Measurements from ENCODE around the gene RAPGEF5. TPM values are rescaled to one million over a fixed set of nuclear protein-coding genes. Genes with fewer than 3 reads are reported as not detected.

The RAPGEF5 gene
- total and polyA plus RNA-seq, 10 of the 15 experiments (the other 5 are each of a cell fraction or from before 2014, with no cell fraction given), result 0.38 to 4.0 (median 1.6) TPM; not detected in 1

DNA sequence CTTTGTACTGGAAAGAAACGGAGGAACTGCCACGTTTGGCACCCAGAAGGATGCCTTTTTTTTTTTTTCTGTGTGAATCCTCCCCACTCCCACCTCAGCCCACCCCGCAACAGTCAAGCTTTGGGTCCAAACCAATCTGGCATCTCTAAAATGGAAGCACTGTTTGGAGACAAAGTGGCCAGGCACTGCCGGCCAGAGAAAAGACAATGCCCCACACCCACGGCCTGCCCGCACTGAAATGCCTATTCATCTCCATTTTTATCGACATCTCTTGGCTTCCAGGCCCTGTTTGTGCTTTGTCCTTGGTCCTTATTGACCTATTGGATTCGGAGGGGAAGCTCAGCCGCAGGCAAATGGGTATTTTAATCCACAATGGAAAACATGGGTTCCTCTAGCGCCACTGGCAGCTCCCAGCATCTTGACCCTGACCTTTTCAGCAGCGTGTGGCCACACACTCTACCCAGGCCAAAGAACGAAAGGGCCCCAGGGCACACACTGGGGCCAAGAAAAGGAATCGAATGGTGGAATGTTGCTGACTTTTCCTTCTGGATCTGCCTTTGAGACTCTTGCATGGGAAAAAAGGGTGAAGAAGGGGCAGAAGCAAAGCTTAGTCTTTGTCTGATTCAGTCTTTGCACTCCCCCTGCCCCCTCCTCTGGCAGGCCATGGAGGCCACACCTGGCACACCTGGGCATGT lies 248.7 kb downstream of the RAPGEF5 start:
- H3K27me3 ChIP-seq (replicated peaks in 1 of 2; ENCODE audit: control insufficient read depth in 2 of 2, insufficient read depth in 2 of 2, low read length in 1 of 2), result peaks cover 0 to 2% of the 10 kb centered on the region in 2 experiments; a peak in 1 of 4 replicates
- H4K20me1 ChIP-seq (ENCODE audit: control insufficient read depth, insufficient read depth), result no peaks in the 10 kb centered on the region
- intact Hi-C loops (cut with micrococcal nuclease; ENCODE audit: unreplicated experiment) (no loop called here), in situ Hi-C loops (cut with MboI) (loop anchor here (5.0 to 25.0 kb wide), 2 partner anchors 379 to 629 kb away; partner anchors contain the start of gene IL6)
- H3K79me2 ChIP-seq (ENCODE audit: control insufficient read depth, insufficient read depth, low read length), result no peaks in the 10 kb centered on the region
- BruUV-seq (replicated peaks), result no TSS peak
- H3K4me2 ChIP-seq (ENCODE audit: control insufficient read depth, insufficient read depth), result no peak overlapping the region
- FAIRE-seq (no peak), DNase-seq (ENCODE audit: low read depth, low spot score) (no peak), ATAC-seq (no peak)
- no peak overlapping the region for H3K4me3 ChIP-seq
- H3K9me3 ChIP-seq (replicated peaks; ENCODE audit: control insufficient read depth, insufficient read depth, low read length), result no peaks in the 10 kb centered on the region
- TF ChIP-seq CHD2 (IDR thresholded peaks at IDR 0.05; ENCODE audit: borderline replicate concordance, low read depth, low read length), result no peak
- TF ChIP-seq LARP7 (IDR thresholded peaks at IDR 0.05), result no peak
- TF ChIP-seq RELA (IDR thresholded peaks at IDR 0.05; ENCODE audit: borderline replicate concordance, partially characterized antibody), result no peak
- TF ChIP-seq, protein P1, sequence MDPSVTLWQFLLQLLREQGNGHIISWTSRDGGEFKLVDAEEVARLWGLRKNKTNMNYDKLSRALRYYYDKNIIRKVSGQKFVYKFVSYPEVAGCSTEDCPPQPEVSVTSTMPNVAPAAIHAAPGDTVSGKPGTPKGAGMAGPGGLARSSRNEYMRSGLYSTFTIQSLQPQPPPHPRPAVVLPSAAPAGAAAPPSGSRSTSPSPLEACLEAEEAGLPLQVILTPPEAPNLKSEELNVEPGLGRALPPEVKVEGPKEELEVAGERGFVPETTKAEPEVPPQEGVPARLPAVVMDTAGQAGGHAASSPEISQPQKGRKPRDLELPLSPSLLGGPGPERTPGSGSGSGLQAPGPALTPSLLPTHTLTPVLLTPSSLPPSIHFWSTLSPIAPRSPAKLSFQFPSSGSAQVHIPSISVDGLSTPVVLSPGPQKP (IDR thresholded peaks at IDR 0.05; ENCODE audit: low read depth, low read length), result no peak
- TF ChIP-seq, protein P2, sequence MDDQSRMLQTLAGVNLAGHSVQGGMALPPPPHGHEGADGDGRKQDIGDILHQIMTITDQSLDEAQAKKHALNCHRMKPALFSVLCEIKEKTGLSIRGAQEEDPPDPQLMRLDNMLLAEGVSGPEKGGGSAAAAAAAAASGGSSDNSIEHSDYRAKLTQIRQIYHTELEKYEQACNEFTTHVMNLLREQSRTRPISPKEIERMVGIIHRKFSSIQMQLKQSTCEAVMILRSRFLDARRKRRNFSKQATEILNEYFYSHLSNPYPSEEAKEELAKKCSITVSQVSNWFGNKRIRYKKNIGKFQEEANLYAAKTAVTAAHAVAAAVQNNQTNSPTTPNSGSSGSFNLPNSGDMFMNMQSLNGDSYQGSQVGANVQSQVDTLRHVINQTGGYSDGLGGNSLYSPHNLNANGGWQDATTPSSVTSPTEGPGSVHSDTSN (IDR thresholded peaks at IDR 0.05; ENCODE audit: insufficient replicate concordance, low read depth, low read length), result no peak
- TF ChIP-seq NRF1 (conservative IDR thresholded peaks at IDR 0.05; ENCODE audit: low read depth, low read length), result no peak
- TF ChIP-seq SMAD1 (IDR thresholded peaks at IDR 0.05; ENCODE audit: low read depth, partially characterized antibody), result no peak
- TF ChIP-seq, protein P3, sequence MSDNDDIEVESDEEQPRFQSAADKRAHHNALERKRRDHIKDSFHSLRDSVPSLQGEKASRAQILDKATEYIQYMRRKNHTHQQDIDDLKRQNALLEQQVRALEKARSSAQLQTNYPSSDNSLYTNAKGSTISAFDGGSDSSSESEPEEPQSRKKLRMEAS (IDR thresholded peaks at IDR 0.05; ENCODE audit: low read depth, low read length), result no peak
- no peak for TF ChIP-seq NFYA (IDR thresholded peaks at IDR 0.05; ENCODE audit: borderline replicate concordance, low read depth, low read length)
- TF ChIP-seq SPI1 (IDR thresholded peaks at IDR 0.05; ENCODE audit: borderline replicate concordance, insufficient read depth, low read depth, low read length), result no peak
- no peak for TF ChIP-seq BCL11A (IDR thresholded peaks at IDR 0.05; ENCODE audit: low read depth, low read length)
- TF ChIP-seq BRCA1 (IDR thresholded peaks at IDR 0.05; ENCODE audit: low read depth, low read length), result no peak
- no peak for TF ChIP-seq CREB1 (IDR thresholded peaks at IDR 0.05; ENCODE audit: low read depth)
- TF ChIP-seq POLR2AphosphoS2 (IDR thresholded peaks at IDR 0.05; ENCODE audit: low read depth, low read length), result no peak
- TF ChIP-seq, protein P4, sequence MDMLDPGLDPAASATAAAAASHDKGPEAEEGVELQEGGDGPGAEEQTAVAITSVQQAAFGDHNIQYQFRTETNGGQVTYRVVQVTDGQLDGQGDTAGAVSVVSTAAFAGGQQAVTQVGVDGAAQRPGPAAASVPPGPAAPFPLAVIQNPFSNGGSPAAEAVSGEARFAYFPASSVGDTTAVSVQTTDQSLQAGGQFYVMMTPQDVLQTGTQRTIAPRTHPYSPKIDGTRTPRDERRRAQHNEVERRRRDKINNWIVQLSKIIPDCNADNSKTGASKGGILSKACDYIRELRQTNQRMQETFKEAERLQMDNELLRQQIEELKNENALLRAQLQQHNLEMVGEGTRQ (IDR thresholded peaks at IDR 0.05; ENCODE audit: borderline replicate concordance, low read depth, low read length), result no peak
- no peak for TF ChIP-seq RAD51 (IDR thresholded peaks at IDR 0.05)
- H3K36me3 ChIP-seq (ENCODE audit: control insufficient read depth in 2 of 2, insufficient read depth in 2 of 2, low read length in 1 of 2), result no peaks in the 10 kb centered on the region
- SMC1A ChIA-PET (ENCODE audit: uncharacterized antibody, unreplicated experiment), result interaction anchor here (0.5 to 2.5 kb wide), 3 partner anchors 92 to 377 kb away, joined by 3 to 16 read pairs (median 12); no protein-coding TSS in a partner anchor
- POLR2A ChIA-PET, result no interaction called here
- no peaks in the 10 kb centered on the region for H3K4me1 ChIP-seq (ENCODE audit: control insufficient read depth, insufficient read depth, low read length)
- H3K27ac ChIP-seq (ENCODE audit: control insufficient read depth, insufficient read depth), result no peak overlapping the region
- RAD21 ChIA-PET (ENCODE audit: unreplicated experiment), result interaction anchor here (4.6 kb wide), 1 partner anchor 382 kb away, joined by 20 read pairs; no protein-coding TSS in a partner anchor
- H3K9ac ChIP-seq (ENCODE audit: control insufficient read depth, insufficient read depth, low read length), result no peak overlapping the region
- H2AFZ ChIP-seq (ENCODE audit: control insufficient read depth, low read depth, low read length), result no peak overlapping the region
- CTCF ChIA-PET, result interaction anchor here (0.6 to 4.9 kb wide), 11 partner anchors 10 to 676 kb away, joined by 3 to 74 read pairs (median 5); no protein-coding TSS in a partner anchor
- 21% methylated on average over 13 of the region's 13 CpGs for WGBS (ENCODE audit: insufficient coverage, insufficient replicate concordance, low lambda C conversion rate, missing lambda C conversion rate)

Data from GM12878 (cell line).